Astrocyte of the spinal cord (primary cell): ENCODE data around the gene ALOX5.

Experiments
- DNase-seq: peaks from one replicate; pipeline ENCODE4 v3.0.0; 2011; ENCODE audit warnings: low read depth, low spot score
- H3K4me3 ChIP-seq: 2 replicates; pipeline ENCODE4 v1.5.1; 2011; ENCODE audit warnings: low read depth, mild to moderate bottlenecking, low read length, moderate library complexity
- in situ Hi-C: cut with HindIII; loops from 2 replicates; pipeline ENCODE4 v1.10.0; 2017; ENCODE audit warnings: low sequenced_read_pairs
- TF ChIP-seq, protein P1 (sequence below): IDR thresholded peaks from 2 replicates; pipeline ENCODE4 v1.5.1; 2012; ENCODE audit warnings: low read depth, mild to moderate bottlenecking, low read length, inconsistent platforms

Gene ALOX5

DNA sequence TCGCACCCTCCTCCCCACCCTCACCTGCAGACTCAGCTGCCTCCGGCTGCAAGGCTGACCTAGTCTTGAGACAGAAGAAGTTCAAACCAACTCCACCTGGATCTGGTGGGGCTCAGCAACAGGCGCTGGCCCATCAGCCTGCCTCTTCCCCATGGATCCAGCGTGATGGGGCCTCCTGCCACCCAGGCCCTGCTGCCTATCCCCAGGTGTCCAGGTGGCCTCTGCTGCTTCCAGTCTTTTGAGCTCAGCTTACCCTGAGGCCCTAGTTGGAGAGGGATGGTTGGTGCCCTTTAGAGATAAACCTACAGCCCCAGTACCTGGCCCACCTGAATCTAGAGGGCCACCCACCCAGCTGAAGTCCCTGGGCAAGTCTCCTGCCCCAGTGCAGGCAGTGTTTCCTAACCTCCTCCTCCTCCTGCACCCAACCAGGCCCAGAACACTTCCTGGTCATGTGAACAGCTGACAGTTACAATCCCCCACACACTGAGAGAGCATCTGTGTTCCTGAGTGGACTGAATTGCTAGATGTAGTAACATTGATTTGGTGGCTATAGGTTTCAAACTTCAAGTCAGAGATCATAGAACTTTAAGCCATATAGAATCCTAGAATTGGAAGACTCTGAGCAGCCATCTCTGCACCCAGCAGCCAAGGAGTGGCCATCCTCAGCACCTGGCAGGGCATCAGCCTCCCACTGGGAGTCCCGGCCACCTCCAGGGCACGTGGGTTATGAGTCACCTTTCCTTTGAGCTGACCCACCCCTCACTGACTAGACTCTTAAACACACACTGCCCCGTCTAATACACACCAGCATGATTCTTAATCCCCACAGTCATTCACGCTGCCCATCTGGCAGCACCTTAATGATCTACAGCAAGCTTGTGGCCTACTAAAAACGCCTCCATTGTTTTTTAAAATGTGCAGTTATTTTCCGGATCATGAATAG lies 51.9 kb downstream of the ALOX5 start:
- no peak overlapping the region for H3K4me3 ChIP-seq
- in situ Hi-C loops: no loop called here
- DNase-seq: peak; percentile 8
- TF ChIP-seq, protein P1, sequence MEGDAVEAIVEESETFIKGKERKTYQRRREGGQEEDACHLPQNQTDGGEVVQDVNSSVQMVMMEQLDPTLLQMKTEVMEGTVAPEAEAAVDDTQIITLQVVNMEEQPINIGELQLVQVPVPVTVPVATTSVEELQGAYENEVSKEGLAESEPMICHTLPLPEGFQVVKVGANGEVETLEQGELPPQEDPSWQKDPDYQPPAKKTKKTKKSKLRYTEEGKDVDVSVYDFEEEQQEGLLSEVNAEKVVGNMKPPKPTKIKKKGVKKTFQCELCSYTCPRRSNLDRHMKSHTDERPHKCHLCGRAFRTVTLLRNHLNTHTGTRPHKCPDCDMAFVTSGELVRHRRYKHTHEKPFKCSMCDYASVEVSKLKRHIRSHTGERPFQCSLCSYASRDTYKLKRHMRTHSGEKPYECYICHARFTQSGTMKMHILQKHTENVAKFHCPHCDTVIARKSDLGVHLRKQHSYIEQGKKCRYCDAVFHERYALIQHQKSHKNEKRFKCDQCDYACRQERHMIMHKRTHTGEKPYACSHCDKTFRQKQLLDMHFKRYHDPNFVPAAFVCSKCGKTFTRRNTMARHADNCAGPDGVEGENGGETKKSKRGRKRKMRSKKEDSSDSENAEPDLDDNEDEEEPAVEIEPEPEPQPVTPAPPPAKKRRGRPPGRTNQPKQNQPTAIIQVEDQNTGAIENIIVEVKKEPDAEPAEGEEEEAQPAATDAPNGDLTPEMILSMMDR: no peak

DNA sequence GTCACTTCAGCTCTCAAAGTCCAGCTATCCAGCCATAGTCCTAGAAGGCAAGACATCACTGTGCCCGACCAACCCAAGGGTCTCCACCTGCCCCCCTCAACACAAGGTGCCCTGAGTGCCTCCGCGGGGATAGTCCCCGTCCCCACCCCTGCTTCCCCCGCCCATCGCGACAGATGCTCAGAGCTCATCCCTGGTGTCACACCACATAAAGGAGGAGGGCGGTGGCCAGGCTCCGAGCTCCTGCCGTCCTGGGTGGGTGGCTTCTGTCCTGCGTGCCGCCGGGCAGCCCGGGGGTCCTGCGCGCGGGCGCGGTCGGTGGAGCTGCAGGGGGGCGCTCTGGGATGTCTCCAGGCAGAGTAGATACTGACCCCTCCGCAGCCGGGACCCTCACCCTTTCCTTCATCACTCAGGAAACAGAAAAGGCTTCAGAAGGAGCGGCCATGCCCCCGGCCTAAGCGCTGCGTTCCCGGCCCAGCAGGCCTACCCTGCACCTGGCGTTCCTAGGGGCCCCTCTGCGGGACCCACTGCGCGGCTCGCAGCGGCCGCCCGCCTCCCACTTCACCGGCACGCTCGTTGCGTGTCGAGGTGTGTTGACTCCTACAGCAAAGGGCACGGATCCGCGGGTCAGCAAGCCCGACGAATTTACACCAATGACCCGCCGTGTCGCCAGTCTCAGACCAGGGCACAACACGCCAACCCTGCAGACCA lies 53.4 kb downstream of the ALOX5 start:
- no peak overlapping the region for H3K4me3 ChIP-seq
- TF ChIP-seq, protein P1: no peak
- in situ Hi-C loops: no loop called here
- no peak for DNase-seq

DNA sequence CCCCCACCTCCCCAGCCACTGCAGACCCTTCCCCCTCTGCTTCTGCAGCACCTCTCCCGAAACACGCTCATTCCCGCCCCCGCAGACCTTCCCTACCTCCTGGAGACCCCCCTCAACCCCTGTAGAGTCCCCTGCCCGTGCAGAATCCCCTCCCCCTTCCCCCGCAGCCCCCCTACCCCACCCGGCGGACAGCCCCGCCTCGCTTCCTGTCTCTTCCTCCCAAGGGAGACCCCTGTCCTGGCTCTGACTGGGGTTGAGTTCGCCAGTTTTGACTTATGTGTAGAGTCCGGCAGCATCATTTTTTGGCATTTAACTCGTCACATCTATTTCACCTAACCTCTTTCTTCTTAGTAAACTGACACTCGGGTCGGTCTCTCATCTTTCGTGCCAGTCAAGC lies 54.0 kb downstream of the ALOX5 start:
- no peak overlapping the region for H3K4me3 ChIP-seq
- TF ChIP-seq, protein P1: no peak
- DNase-seq: no peak
- in situ Hi-C loops: no loop called here

DNA sequence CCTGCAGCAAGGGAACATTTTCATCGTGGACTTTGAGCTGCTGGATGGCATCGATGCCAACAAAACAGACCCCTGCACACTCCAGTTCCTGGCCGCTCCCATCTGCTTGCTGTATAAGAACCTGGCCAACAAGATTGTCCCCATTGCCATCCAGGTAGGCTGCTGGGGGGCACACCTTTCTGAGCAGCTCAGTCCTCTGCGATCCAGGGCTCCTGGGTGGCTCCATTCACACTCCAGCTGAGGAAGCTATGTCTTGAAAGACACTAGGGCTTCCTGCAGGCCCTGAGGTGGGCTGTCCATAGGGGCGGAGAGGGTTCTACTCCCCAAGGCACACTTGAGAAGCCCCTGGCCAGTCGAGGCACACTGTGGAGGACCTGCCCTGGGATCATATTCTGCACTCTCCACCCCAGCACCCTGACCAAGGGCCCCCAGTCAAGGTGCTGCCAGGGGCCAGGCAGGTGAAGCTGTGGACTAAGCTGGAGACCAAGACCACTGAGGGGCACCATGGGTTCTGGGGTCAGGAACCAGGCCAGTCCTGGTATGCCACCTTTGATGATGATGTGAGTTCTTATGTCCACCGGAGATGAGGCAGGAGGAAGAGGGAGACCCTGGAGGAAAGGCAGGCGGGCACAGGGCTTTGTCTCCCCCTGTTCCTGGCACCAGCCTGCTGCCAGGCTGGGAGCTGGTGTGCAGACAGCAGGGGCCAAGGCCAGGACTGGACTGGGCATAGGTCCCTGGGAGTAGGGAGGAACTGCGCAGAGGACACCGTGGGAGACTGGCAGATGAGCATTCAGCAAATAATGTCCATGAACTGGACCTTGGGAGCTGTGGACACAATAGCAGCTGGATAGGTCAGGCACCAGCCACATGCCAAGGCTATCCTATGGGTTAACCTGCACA lies 54.8 kb downstream of the ALOX5 start:
- in situ Hi-C loops: no loop called here
- TF ChIP-seq, protein P1: no peak
- no peak overlapping the region for H3K4me3 ChIP-seq
- no peak for DNase-seq

DNA sequence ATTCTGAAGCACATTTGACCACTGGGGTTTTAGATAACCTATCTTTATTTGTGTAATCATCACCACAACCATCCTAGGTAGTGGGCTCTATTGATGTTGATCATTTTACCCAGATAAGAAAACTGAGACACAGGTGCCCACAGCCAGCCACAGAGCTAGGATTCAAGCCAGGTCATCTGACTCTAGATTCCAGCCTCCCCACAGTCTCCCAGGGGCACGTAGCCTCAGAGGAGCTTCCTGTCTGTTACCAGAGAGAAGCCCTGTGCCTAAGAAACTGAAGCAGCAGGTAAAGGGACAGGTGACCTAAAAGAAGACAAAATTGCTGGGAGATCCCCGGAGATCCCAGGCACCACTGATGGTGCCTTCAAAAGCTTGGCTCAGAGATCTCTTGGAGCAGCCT lies 55.8 kb downstream of the ALOX5 start:
- no peak overlapping the region for H3K4me3 ChIP-seq
- no peak for DNase-seq
- in situ Hi-C loops: no loop called here
- TF ChIP-seq, protein P1: no peak

DNA sequence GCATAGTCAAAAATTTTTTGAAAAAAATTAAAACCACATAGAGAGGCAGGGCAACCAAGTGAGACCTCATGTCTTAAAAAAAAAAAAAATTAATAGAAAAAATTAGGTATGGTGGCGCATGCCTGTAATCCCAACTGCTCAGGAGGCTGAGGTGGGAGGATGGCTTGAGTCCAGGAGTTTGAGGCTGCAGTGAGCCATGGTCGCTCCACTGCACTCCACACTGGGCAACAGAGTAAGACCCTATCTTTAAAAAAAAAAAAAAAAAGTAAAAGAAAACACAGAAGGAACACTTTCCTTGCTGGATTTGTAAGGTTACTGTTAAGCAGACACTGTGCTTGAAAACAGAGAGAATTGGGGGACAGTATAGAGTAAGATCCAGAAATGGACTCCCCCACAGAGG lies 58.1 kb downstream of the ALOX5 start:
- no peak overlapping the region for H3K4me3 ChIP-seq
- no peak for DNase-seq
- TF ChIP-seq, protein P1: no peak
- in situ Hi-C loops: no loop called here
